Natural killer cell treated with Interleukin-12 subunit alpha and Interleukin-12 subunit beta and Interleukin-15 and Interleukin-18, amount 100 ng/mL, for 72 hours (primary cell): Measurements from ENCODE around the gene NTHL1. TPM values are rescaled to one million over a fixed set of nuclear protein-coding genes. Genes with fewer than 3 reads are reported as not detected.

Source experiments
- ATAC-seq, 2 donors: fragments of 150-1000 bp; cut with Tn5 transposase in 1 of 2; sonication (Bioruptor Pico), chemical (Tn5 transposase) in 1 of 2; 2 replicates each; pipeline ENCODE4 v1.10.0; 2021
- DNase-seq: peaks from one replicate; pipeline ENCODE4 v3.0.0; 2022; ENCODE audit warnings: low spot score
- H3K27ac Mint-ChIP-seq, 2 donors: 1 replicate in 1 of 2; 2 replicates in 1 of 2; pipeline ENCODE4 v1.8.0; 2022; ENCODE audit warnings: mixed read lengths in 2 of 2, mild to moderate bottlenecking in 1 of 2, moderate library complexity in 1 of 2
- H3K27me3 Mint-ChIP-seq, 2 donors: 1 replicate in 1 of 2; 2 replicates in 1 of 2; pipeline ENCODE4 v1.8.0; 2022; ENCODE audit warnings: mixed read lengths in 2 of 2
- H3K36me3 Mint-ChIP-seq: one replicate; pipeline ENCODE4 v1.8.0; 2022; ENCODE audit warnings: mixed read lengths
- H3K4me1 Mint-ChIP-seq, 2 donors: 1 replicate in 1 of 2; 2 replicates in 1 of 2; pipeline ENCODE4 v1.8.0; 2022; ENCODE audit warnings: low read depth in 2 of 2, mixed read lengths in 2 of 2, mild to moderate bottlenecking in 1 of 2
- H3K4me3 Mint-ChIP-seq: one replicate; pipeline ENCODE4 v1.8.0; 2022; ENCODE audit warnings: mixed read lengths
- H3K9me3 Mint-ChIP-seq: 2 replicates; pipeline ENCODE4 v1.8.0; 2022; ENCODE audit warnings: mixed read lengths
- total RNA-seq, 2 donors: library from RNA; stranded (reverse); gene quantifications; one replicate each; pipeline ENCODE4 v1.2.3, GENCODE V29; 2022

Gene NTHL1
- total RNA-seq, 2 donors from 2014 or later, result 12.6 to 40.9 TPM

DNA sequence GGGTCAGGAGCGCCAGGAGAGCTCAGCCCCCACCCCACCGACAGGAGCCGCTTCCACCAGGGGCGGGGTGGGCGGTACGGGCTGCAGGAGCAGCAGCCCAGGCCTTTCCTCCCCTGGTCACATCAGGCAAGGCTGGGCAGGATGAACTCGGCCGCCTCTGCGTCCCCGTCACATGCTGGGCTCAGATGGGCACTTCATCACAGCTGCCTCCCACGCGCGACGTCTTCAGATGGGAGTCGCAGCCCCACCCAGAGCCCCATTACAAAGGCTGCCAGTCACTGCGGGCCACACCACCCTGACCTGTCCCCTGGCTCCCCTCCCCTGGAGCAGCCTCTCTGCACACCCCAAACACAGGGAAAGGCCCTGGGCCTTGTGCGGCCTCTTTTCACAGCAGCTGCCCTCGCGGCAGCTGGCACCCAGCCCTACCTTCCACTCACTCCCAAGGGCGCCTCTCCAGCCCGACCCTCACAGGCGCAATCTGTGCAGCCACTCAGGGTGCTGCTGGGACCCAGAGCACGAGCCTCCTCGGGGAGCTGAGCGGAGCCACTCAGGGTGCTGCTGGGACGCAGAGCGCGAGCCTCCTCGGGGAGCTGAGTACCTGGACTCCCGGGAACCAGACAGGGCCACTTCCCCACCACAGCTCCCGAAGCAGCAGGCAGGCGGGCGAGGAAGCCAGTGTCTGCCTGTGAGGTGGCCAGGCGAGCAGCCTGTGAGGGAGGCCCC is 42.7 kb downstream of the NTHL1 start:
- Mint-ChIP-seq H3K27me3 (no peaks in the 10 kb centered on the region), H3K4me1 (peaks cover 28 to 30% of the 10 kb centered on the region in 2 donors), H3K36me3 (no peaks in the 10 kb centered on the region), H3K27ac (no peak overlapping the region), H3K9me3 (no peaks in the 10 kb centered on the region), H3K4me3 (no peak overlapping the region)
- no peak for DNase-seq
- ATAC-seq, result no peak

DNA sequence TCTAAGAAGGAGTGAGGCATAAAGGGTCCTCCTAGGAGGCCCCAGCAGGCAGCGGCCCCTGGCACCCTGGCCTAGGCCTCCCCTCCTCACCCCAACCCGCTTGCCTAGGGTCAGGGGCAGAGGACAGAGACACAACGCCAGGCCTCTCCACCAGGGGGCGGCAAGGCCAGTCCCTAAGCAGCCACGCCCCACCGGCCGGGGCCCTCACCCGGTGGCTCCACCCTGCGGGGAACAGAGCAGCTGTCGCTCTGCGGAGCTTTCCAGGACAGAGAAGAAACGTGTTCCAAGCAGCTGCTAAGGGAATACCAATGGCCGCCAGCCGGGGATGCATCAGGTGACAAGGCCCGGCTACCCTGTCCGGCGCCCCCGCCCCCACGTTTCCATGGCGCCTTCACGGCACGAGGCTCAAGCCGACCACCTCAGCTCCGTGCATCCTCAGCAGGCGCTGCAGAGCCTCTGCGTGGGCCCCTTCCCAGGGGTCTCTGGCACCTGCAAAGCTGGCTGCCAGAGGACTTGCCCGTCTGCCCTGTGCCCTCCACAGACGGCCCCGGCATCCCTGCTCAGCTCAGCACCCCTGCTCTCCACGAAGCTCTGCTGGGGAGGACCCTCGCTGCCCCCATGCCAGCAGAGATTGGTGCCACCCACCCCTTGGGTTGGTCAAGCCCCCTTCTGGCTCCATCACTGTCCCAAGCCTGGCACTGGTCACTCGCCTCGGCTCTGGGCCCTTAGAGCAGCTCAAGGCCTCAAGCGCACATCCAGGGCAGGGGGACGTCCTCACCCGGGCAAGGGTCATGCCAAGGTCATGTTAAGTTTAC is 43.6 kb downstream of the NTHL1 start:
- ATAC-seq (peak; percentile 85 to 87), DNase-seq (peak; percentile 82)
- Mint-ChIP-seq H3K9me3 (no peaks in the 10 kb centered on the region), H3K27ac (no peak overlapping the region), H3K27me3 (no peaks in the 10 kb centered on the region), H3K4me3 (no peak overlapping the region), H3K4me1 (peaks cover 28% of the 10 kb centered on the region in 2 donors), H3K36me3 (no peaks in the 10 kb centered on the region)

DNA sequence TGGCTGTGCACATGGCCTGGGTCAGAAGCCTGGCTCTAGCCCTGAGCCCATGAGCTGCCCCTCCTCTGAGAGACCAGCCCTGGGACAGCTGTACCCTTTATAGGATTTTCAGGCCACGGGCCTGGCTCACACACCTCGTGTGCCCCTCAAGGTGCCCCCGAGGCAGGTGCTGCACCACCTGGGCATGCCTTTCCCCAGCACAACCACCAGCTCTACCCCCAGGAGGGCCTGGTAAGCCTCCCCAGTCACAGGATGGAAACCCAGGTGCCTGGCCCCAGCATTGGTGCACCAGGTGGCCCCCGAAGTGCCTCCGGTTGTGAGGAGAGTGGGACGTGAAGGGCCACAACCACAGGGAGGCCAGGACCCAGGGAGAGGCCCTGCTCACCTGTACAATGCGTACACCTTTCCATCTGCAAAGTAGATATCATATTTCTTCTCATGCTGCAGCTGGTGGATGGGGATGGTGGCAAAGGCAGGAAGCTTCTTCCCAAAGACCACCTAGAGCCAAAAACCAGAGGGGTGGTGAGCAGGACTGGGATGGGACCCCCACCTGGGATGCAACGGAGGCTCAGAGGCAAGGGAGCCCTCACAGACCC is 44.3 kb downstream of the NTHL1 start:
- Mint-ChIP-seq H3K36me3 (no peaks in the 10 kb centered on the region), H3K9me3 (no peaks in the 10 kb centered on the region), H3K4me1 (peaks cover 22 to 24% of the 10 kb centered on the region in 2 donors), H3K27ac (no peak overlapping the region), H3K27me3 (no peaks in the 10 kb centered on the region), H3K4me3 (no peak overlapping the region)
- no peak for DNase-seq
- ATAC-seq, result no peak

DNA sequence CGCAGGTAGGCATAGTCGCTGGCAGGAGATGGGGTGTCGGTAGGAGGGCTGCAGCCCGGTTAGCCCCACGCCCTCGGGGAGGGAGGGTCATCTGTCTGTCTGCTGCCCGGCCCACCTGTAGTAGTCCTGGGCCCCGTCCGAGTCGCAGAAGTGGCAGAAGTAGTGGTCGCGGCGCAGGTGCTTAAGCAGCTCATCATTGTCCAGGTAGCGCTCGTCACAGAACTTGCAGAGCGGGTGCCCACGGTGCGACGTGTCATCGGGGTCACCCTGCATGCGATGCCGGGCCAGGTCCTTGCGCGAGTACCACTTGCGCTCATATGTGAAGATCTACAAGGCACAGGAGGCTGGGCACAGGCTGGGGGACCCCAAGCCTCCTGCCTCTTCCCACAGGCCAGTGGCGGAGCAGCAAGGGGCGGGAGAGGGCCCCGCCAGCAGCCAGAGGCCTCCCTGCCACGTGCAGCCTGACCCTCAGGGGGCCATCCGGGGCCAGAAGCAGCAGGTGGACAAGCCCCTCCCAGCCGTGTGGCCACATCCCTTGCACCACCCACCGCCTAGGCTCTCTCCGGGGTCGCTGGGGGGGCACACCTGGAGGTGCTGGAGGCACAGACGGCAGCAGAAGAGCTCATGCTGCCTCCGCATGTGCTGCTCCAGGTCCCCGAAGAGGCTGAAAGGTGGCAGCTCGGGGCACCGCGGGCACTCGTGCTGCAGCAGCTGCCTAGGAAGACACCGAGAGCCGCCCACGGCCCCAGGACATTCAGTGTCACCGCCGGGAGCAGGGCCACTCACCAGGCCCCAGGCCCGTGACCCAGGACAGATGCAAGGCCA is 45.0 kb downstream of the NTHL1 start:
- no peaks in the 10 kb centered on the region for H3K27me3 Mint-ChIP-seq
- DNase-seq (no peak), ATAC-seq (no peak)
- H3K27ac Mint-ChIP-seq, result no peak overlapping the region
- no peaks in the 10 kb centered on the region for H3K36me3 Mint-ChIP-seq
- H3K9me3 Mint-ChIP-seq, result no peaks in the 10 kb centered on the region
- H3K4me1 Mint-ChIP-seq, result peaks cover 15 to 20% of the 10 kb centered on the region in 2 donors
- H3K4me3 Mint-ChIP-seq, result no peak overlapping the region

DNA sequence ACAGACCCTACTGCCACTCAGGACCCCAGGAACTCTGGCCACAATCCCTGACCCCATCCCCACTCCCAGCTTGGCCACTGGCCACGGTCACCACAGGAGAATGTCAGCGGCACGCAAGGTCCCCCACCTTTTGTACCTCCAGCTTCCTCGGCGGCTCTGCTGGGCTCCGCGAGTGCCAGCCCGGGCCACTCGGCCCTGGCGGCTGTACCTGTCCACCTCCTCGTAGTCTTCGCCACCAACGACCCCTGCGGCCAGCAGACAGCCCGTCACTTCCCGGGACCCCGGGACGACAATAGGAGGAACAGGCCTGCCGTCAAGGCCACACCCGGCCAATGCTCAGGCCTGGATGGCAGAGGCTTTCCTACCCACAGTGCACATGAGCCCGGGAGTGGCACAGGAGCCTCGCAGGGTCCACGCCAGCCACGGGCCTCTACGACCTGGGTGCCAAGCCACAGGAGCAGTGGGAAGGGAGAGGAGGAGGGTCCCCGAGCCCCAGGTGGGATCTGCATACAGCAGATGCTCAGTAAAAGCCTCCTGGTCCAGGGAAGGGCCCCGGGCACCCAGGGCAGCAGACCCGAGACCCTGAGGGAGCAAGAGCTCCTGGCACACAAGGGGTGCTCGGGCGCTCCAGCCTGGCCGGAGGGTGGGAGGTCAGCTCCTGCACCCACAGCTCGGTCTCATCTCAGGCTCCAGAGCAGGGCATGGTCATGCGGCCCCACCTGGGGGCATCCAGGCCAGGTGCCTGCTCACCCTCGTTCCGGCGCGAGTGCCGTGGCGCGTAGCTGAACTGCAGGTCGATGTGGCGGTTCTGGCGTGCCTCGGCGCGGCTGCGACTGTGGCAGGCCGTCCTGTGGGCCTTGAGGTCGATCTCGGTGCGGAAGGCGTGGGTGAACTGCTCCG is 45.9 kb downstream of the NTHL1 start:
- Mint-ChIP-seq H3K36me3 (no peaks in the 10 kb centered on the region), H3K27ac (no peak overlapping the region), H3K27me3 (no peaks in the 10 kb centered on the region), H3K9me3 (no peaks in the 10 kb centered on the region), H3K4me1 (peaks cover 9 to 17% of the 10 kb centered on the region in 2 donors), H3K4me3 (no peak overlapping the region)
- ATAC-seq (no peak), DNase-seq (no peak)

DNA sequence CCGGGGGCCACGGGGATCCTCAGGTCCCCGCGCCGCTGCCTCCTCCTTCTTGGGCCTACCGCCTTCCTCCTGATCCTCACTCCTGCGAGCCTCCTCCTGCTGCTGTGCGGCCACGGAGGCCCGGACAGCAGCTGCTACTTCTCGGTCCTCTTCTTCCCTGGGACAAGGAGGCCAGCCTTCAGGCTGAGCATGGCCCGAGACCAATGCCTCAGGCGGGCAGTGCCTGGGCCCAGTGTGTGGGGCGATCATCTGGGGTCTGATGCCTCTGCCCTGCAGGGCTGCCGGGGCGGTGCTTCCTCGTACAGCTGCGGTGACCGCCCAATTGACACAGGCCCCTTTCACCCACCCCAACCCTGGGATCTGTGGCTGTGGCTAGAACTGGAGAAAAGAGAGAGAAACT is 46.6 kb downstream of the NTHL1 start:
- Mint-ChIP-seq H3K4me3 (no peak overlapping the region), H3K4me1 (peaks cover 2 to 17% of the 10 kb centered on the region in 2 donors), H3K27ac (no peak overlapping the region), H3K27me3 (no peaks in the 10 kb centered on the region), H3K9me3 (no peaks in the 10 kb centered on the region), H3K36me3 (no peaks in the 10 kb centered on the region)
- no peak for ATAC-seq
- no peak for DNase-seq

DNA sequence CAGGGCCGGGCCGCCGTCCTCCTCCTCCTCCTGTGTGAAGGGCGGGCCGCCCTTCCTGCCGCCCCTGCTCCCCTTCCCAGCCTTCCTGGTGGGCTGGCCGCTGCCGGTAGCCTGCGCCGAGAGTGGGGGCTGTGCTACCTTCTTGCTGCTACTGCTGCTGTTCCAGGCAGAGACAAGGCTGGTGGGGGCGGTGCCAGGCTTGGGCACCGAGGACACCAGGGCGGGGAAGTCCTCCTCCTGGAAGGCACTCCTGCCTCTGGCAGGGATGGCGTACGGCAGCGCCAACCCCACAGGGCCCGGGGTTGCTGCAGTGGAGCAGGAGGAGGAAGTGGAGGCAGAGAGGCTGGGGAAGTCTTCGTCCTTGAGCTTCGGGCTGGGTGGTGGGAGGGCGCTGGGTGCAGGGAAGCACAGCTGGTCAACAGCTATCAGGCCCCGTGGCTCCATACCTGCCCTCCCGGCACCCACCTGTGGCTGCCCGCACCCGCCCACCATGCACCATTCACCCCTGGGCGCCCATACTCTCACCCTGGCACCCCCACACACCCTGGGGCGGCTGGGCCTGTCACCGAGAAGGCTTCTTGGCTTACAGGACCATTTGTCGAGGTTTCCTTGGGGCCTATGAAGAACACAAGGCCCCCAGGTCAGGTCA is 47.6 kb downstream of the NTHL1 start:
- ATAC-seq (no peak), DNase-seq (no peak)
- H3K4me1 Mint-ChIP-seq, result peaks cover 0 to 21% of the 10 kb centered on the region in 2 donors
- no peak overlapping the region for H3K27ac Mint-ChIP-seq
- H3K36me3 Mint-ChIP-seq, result no peaks in the 10 kb centered on the region
- H3K9me3 Mint-ChIP-seq, result no peaks in the 10 kb centered on the region
- no peaks in the 10 kb centered on the region for H3K27me3 Mint-ChIP-seq
- H3K4me3 Mint-ChIP-seq, result no peak overlapping the region

DNA sequence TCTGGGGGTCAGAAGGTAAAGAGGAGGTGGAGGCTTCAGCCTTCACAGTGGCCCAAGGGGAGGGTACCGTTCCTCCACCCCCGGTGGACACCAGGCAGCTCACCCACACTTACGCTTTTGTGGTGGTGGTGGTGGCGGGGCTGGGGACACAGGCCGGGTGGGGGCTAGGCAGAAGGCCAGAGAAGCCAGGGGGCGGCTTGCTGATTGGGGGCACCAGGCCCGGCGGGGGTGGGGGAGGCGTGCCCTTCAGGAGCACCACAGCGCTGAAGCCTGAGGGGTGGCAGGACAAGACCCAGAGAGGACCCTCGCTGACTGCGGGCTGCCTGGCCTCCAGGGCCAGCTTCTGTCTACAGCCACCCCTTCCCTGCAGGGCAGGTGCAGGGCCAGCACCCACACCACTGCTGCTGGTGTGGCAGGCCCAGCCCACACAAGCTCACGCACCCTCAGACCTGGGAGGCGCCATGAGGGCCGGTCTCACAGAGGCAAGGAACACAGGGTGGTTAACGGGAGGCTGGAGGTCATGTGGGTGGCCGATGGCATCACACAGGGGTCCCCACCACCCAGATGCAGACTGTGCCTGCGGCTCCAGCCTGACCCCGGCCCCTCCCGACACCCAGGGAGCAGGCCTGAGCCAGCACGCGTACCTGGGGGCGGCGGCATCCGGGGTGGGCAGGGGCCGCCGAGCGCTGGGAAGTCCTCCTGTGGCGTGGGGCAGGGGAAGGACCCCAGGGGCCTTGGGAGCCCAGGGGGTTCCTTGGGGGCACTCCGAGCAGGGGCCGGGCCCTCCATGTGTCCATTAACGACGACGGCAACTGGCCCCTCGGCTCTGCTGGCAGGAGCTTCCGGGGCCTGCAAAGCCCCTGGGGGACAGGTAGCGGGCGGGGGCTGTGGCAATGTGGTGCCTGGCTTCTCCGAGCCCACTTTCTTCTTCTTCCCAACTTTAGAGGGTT is 48.5 kb downstream of the NTHL1 start:
- no peaks in the 10 kb centered on the region for H3K27me3 Mint-ChIP-seq
- no peaks in the 10 kb centered on the region for H3K9me3 Mint-ChIP-seq
- no peak overlapping the region for H3K27ac Mint-ChIP-seq
- peaks cover 2 to 20% of the 10 kb centered on the region in 2 donors for H3K4me1 Mint-ChIP-seq
- ATAC-seq (no peak), DNase-seq (no peak)
- no peak overlapping the region for H3K4me3 Mint-ChIP-seq
- H3K36me3 Mint-ChIP-seq, result no peaks in the 10 kb centered on the region

DNA sequence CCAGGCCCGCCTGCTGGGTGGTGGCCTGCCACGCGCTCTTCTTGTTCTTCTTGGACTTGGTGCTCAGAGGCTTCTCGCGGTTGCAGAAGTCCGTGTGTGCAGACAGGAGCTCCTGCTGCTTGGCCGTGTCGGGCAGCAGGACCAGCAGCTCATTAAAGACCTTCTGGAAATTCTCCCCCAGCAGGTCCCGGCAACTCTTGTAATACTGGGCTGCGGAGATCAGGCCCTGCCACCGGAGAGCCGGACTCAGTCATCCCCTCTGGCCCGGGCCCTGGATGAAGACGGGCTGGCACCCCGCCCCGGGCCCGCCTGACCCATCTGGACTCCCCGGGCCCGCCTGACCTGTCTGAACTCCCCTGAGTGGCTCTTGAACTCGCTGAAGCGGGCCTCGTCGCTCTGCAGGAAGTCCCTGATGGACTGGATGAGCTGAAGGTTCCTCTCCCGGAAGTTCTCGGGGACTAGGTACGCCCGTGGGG is 49.2 kb downstream of the NTHL1 start:
- no peak overlapping the region for H3K4me3 Mint-ChIP-seq
- H3K36me3 Mint-ChIP-seq, result no peaks in the 10 kb centered on the region
- DNase-seq, result no peak

DNA sequence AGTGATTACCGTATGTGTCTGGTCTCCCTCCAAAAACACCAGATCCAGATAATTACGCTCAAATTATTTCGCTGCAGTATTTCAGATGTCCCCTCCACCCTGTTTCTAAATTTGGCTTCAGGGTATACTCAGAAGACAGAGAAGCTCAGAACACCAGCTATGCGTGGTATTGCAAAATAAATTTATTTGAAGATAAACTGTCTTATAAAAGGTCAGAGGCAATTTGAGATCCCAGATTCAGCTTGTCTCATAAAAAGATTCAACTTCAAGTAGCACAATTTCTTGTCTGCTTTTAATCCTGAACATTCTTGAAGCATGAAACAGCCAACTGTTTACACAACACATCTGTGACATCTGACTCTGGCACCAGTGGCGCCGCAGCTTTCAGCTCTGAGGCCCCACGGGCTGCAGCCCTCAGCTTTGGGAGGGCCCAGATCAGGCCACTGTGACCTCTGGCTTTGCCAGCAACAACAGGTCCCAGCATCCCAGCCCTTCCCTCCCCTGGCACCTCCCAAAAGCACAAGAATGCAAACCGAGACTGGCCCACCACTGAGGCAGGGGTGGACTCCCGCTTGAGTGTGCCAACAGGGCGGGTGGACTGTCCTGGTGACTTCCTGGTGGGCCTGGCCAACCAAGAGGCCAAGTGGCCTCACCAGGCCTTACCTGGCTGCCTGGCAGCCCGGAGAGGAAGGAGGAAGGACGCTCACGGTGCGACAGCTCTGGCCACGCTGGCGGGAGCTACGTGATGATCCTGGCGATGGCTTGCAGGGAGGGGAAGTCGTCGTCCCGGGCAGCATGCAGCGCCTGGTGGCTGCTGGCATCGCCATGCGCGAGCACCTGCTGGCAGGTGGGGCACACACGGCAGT is 49.9 kb downstream of the NTHL1 start:
- Mint-ChIP-seq H3K27ac (peak overlapping the region in 1 of 2 donors; percentile 39), H3K4me3 (no peak overlapping the region), H3K9me3 (no peaks in the 10 kb centered on the region), H3K36me3 (no peaks in the 10 kb centered on the region), H3K27me3 (no peaks in the 10 kb centered on the region), H3K4me1 (peaks cover 11 to 28% of the 10 kb centered on the region in 2 donors)
- ATAC-seq (no peak), DNase-seq (no peak)

More for the DNA sequence above, 49.2 kb downstream of the NTHL1 start:
- Mint-ChIP-seq H3K27me3 (no peaks in the 10 kb centered on the region), H3K4me1 (peaks cover 9 to 27% of the 10 kb centered on the region in 2 donors), H3K27ac (no peak overlapping the region), H3K9me3 (no peaks in the 10 kb centered on the region)
- ATAC-seq, result no peak

DNA sequence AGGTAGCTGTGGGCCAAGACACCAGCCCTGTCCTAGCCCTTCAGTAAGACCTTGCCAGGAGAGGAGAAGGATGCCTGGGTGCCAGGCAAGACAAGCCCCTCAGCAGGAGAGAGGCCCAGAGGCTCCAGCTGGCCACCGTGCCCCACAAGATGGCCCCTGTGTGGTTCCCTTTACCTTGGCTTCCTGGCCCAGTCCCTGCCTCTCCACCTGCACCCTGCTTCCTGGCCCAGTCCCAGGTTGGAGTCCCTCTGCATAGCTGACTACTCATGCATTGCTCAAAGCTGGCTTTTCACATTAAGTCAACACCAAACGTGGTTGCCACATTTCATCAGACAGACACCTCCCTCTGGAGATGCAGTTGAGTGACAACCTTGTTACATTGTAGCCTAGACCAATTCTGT is 53.9 kb downstream of the NTHL1 start:
- ATAC-seq (peak in 1 of 2 donors; percentile 19), DNase-seq (no peak)
- Mint-ChIP-seq H3K9me3 (no peaks in the 10 kb centered on the region), H3K4me1 (peaks cover 11 to 37% of the 10 kb centered on the region in 2 donors), H3K27me3 (no peaks in the 10 kb centered on the region), H3K36me3 (no peaks in the 10 kb centered on the region), H3K4me3 (peak overlapping the region; percentile 67), H3K27ac (peak overlapping the region; percentile 25 to 57)
